ENCODE data around the gene RBM6. TPM values are rescaled to one million over a fixed set of nuclear protein-coding genes. Genes with fewer than 3 reads are reported as not detected.

The RBM6 gene
- total RNA-seq, 1 donor from 2014 or later: 53.9 TPM

DNA sequence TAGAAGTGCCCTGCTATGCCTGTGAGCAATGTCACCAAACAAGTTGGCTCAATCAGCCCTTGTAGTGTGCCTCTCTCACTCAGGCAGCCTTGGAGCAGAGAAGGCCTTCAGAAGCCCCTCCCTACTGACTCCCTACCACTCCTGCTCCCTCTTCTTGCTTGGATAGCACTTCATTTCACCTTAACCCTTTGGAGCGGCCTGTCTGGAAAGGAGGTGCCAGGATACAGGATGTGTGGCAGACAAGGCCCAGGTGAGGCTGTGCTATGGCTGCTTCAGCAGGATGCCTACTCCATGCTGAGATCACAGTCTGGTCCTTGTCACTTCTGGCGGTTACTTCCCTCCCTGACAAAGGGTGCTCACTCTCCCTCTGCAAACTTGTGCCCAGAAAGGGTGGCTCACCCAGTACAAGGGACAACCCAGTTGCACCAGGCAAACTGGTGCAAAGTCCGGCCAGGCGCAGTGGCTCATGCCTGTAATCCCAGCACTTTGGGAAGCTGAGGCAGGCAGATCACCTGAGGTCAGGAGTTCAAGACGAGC, 11.4 kb upstream of the RBM6 start:
- Histone ChIP-seq H3K4me3 (ENCODE audit: insufficient read depth, low read depth, low read length) (no peak overlapping the region), H2AFZ (ENCODE audit: low read depth, low read length) (peak overlapping the region; percentile 34), H3K4me2 (ENCODE audit: low read length) (peak overlapping the region; percentile 95), H3K9me3 (ENCODE audit: insufficient read depth, low read depth, low read length) (no peaks in the 10 kb centered on the region), H3K27me3 (ENCODE audit: insufficient read depth, low read length) (no peaks in the 10 kb centered on the region), H4K20me1 (ENCODE audit: insufficient read depth, low read length) (no peaks in the 10 kb centered on the region), H3K36me3 (ENCODE audit: insufficient read depth, low read length) (no peaks in the 10 kb centered on the region), H3K4me1 (ENCODE audit: insufficient read depth, low read length) (peaks cover 19% of the 10 kb centered on the region), H3K27ac (ENCODE audit: low read depth, low read length) (no peak overlapping the region), H3K79me2 (ENCODE audit: insufficient read depth, low read length) (peaks cover 14% of the 10 kb centered on the region), H3K9ac (ENCODE audit: low read length) (no peak overlapping the region)
- Mint-ChIP-seq H3K36me3 (ENCODE audit: low read depth, unreplicated experiment) (no peaks in the 10 kb centered on the region), H3K27me3 (ENCODE audit: low read depth, unreplicated experiment) (no peaks in the 10 kb centered on the region), H3K4me3 (ENCODE audit: unreplicated experiment) (peak overlapping the region; percentile 92), H3K9me3 (ENCODE audit: unreplicated experiment) (no peaks in the 10 kb centered on the region), H3K27ac (ENCODE audit: unreplicated experiment) (peak overlapping the region; percentile 62), H3K4me1 (ENCODE audit: low read depth, unreplicated experiment) (peaks cover 10% of the 10 kb centered on the region)
- no peak for FAIRE-seq
- TF ChIP-seq, protein P1, sequence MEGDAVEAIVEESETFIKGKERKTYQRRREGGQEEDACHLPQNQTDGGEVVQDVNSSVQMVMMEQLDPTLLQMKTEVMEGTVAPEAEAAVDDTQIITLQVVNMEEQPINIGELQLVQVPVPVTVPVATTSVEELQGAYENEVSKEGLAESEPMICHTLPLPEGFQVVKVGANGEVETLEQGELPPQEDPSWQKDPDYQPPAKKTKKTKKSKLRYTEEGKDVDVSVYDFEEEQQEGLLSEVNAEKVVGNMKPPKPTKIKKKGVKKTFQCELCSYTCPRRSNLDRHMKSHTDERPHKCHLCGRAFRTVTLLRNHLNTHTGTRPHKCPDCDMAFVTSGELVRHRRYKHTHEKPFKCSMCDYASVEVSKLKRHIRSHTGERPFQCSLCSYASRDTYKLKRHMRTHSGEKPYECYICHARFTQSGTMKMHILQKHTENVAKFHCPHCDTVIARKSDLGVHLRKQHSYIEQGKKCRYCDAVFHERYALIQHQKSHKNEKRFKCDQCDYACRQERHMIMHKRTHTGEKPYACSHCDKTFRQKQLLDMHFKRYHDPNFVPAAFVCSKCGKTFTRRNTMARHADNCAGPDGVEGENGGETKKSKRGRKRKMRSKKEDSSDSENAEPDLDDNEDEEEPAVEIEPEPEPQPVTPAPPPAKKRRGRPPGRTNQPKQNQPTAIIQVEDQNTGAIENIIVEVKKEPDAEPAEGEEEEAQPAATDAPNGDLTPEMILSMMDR (IDR thresholded peaks at IDR 0.05; ENCODE audit: insufficient read depth, low read depth, low read length): no peak
- TF ChIP-seq EZH2 (IDR thresholded peaks at IDR 0.05; ENCODE audit: insufficient read depth, low read length): no peak
- no peak for DNase-seq (ENCODE audit: low read depth)

GRCh38 chr3:49929291-49930167, 10.4 kb upstream of the RBM6 start, which contains the start of gene MON1A:
Gene MON1A (minus strand): TSS chr3:49929811. CDS start chr3:49913346, 16,465 bp downstream.
- H3K27ac Mint-ChIP-seq (ENCODE audit: unreplicated experiment): peak within 1 kb of the TSS; percentile 62
- H3K36me3 Mint-ChIP-seq (ENCODE audit: low read depth, unreplicated experiment): no peaks in the 10 kb centered on the region
- Histone ChIP-seq H3K36me3 (ENCODE audit: insufficient read depth, low read length) (no peaks in the 10 kb centered on the region), H2AFZ (ENCODE audit: low read depth, low read length) (peak within 1 kb of the TSS; percentile 99), H3K4me3 (ENCODE audit: insufficient read depth, low read depth, low read length) (peak within 1 kb of the TSS; percentile 82), H3K79me2 (ENCODE audit: insufficient read depth, low read length) (peaks cover 14% of the 10 kb centered on the region), H4K20me1 (ENCODE audit: insufficient read depth, low read length) (no peaks in the 10 kb centered on the region), H3K27me3 (ENCODE audit: insufficient read depth, low read length) (no peaks in the 10 kb centered on the region), H3K9me3 (ENCODE audit: insufficient read depth, low read depth, low read length) (no peaks in the 10 kb centered on the region), H3K4me1 (ENCODE audit: insufficient read depth, low read length) (peaks cover 18% of the 10 kb centered on the region), H3K9ac (ENCODE audit: low read length) (peak within 1 kb of the TSS; percentile 79), H3K27ac (ENCODE audit: low read depth, low read length) (peak within 1 kb of the TSS; percentile 36), H3K4me2 (ENCODE audit: low read length) (peak within 1 kb of the TSS; percentile 95)
- TF ChIP-seq, protein P1 (IDR thresholded peaks at IDR 0.05; ENCODE audit: insufficient read depth, low read depth, low read length): no peak
- TF ChIP-seq EZH2 (IDR thresholded peaks at IDR 0.05; ENCODE audit: insufficient read depth, low read length): no peak
- peaks cover 9% of the 10 kb centered on the region for H3K4me1 Mint-ChIP-seq (ENCODE audit: low read depth, unreplicated experiment)
- DNase-seq (ENCODE audit: low read depth) (peak; percentile 69), FAIRE-seq (no peak)
- peak within 1 kb of the TSS; percentile 92 for H3K4me3 Mint-ChIP-seq (ENCODE audit: unreplicated experiment)
- no peaks in the 10 kb centered on the region for H3K9me3 Mint-ChIP-seq (ENCODE audit: unreplicated experiment)
- H3K27me3 Mint-ChIP-seq (ENCODE audit: low read depth, unreplicated experiment): no peaks in the 10 kb centered on the region

Data from astrocyte (in vitro differentiated cells and primary cell).